A549 (cell line): Measurements from ENCODE around the gene ITPA.

Experiments
- CHD4 ChIP-seq: fragments of 200-600 bp; sonication (generic); IDR thresholded peaks from 2 replicates; pipeline ENCODE4 v1.6.1; 2016; ENCODE audit warnings: antibody characterized with exemption, mild to moderate bottlenecking, borderline replicate concordance
- CTCF ChIP-seq: fragments of >200 bp; sonication (Bioruptor Twin); formaldehyde crosslinking; IDR thresholded peaks from 3 replicates; pipeline ENCODE4 v1.5.1; 2016
- ESRRA ChIP-seq: fragments of 150-350 bp; IDR thresholded peaks from 2 replicates; pipeline ENCODE4 v1.6.1; 2014; ENCODE audit warnings: mild to moderate bottlenecking, low read length, borderline replicate concordance
- JUN ChIP-seq, 2 experiments: fragments of >200 bp; sonication (Bioruptor Twin); formaldehyde crosslinking; IDR thresholded peaks; 2 replicates in 1 of 2; 3 replicates in 1 of 2; pipeline ENCODE4 v1.6.1; 2016 to 2017
- PBX3 ChIP-seq: IDR thresholded peaks from 2 replicates; pipeline ENCODE4 v1.6.1; 2012
- RARB ChIP-seq: fragments of 250-450 bp; sonication (Bioruptor Pico); IDR thresholded peaks from 2 replicates; pipeline ENCODE4 v1.8.0; 2021; ENCODE audit warnings: mild to moderate bottlenecking, moderate library complexity
- RNF2 ChIP-seq: fragments of 200-600 bp; sonication (generic); IDR thresholded peaks from 2 replicates; pipeline ENCODE4 v1.6.1; 2016; ENCODE audit warnings: low read depth, mild to moderate bottlenecking, antibody characterized with exemption, moderate library complexity, borderline replicate concordance
- USF2 ChIP-seq: fragments of 450-650 bp; IDR thresholded peaks from 2 replicates; pipeline ENCODE4 v1.6.1; 2014; ENCODE audit warnings: antibody characterized with exemption

- TF ChIP-seq JUN (IDR thresholded peaks at IDR 0.05) (no peak), CHD4 (no peak), CTCF (no peak), ESRRA (no peak), RARB (CRISPR knock-in tag) (no peak), PBX3 (no peak), RNF2 (no peak), USF2 (no peak)
Observed at GRCh38 chr20:3229798-3230197, 20.5 kb downstream of the ITPA start.
